Measurements from ENCODE around the gene UBR1.

The UBR1 gene

DNA sequence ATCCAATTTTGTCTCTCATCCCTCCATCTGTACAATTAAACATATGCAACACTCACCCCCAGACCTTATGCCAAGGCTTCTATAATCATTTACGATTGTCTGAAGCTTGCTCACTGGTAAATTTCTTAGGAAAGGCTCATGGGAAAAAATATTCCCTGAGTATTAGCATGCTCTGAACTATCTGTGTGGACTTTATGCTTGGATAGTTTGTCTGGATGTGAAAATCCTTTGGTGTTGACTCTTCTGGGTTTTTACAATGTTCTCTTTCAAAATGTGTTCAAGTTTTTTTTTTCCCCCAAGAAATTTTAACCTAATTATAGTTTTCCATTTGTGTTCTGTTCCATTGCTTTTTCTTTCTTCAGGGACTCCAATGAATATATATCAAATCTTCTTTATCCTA lies 165.3 kb downstream of the UBR1 start:
- no peak for TF ChIP-seq POLR2AphosphoS5 (IDR thresholded peaks at IDR 0.05; ENCODE audit: low read depth, low read length)
- TF ChIP-seq, protein P1, sequence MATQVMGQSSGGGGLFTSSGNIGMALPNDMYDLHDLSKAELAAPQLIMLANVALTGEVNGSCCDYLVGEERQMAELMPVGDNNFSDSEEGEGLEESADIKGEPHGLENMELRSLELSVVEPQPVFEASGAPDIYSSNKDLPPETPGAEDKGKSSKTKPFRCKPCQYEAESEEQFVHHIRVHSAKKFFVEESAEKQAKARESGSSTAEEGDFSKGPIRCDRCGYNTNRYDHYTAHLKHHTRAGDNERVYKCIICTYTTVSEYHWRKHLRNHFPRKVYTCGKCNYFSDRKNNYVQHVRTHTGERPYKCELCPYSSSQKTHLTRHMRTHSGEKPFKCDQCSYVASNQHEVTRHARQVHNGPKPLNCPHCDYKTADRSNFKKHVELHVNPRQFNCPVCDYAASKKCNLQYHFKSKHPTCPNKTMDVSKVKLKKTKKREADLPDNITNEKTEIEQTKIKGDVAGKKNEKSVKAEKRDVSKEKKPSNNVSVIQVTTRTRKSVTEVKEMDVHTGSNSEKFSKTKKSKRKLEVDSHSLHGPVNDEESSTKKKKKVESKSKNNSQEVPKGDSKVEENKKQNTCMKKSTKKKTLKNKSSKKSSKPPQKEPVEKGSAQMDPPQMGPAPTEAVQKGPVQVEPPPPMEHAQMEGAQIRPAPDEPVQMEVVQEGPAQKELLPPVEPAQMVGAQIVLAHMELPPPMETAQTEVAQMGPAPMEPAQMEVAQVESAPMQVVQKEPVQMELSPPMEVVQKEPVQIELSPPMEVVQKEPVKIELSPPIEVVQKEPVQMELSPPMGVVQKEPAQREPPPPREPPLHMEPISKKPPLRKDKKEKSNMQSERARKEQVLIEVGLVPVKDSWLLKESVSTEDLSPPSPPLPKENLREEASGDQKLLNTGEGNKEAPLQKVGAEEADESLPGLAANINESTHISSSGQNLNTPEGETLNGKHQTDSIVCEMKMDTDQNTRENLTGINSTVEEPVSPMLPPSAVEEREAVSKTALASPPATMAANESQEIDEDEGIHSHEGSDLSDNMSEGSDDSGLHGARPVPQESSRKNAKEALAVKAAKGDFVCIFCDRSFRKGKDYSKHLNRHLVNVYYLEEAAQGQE (IDR thresholded peaks at IDR 0.05; ENCODE audit: insufficient read depth in 1 of 2, low read depth in 2 of 2, low read length in 2 of 2), result no peak
- no peak for TF ChIP-seq TAF1 (IDR thresholded peaks at IDR 0.05; ENCODE audit: borderline replicate concordance, insufficient read depth, low read length)
- no peak for TF ChIP-seq FOXP2 (optimal IDR thresholded peaks at IDR 0.05; ENCODE audit: borderline replicate concordance, extremely low read depth, extremely low read length, insufficient read depth)
- no peak for TF ChIP-seq SIN3A (IDR thresholded peaks at IDR 0.05; ENCODE audit: borderline replicate concordance, insufficient read depth, low read length)

DNA sequence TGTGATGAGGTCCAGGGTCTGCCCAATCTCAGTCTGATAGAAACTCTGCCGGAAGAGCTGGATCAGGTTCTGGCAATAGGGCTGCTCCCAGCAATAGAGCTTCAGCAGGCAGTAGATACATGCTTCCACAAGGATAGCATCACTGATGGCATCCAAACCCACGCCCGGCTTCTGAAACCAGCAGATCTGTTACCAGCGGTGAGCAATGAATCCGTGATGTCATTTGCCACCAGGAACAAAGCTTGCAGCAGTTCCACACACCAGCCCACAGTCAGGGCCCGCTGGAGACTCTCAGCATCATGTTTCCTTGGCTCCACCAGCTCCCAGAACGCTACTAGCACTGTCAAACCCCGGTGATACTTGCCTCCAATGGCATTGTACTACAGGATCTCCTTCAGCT lies 166.0 kb downstream of the UBR1 start:
- no peak for TF ChIP-seq TAF1 (IDR thresholded peaks at IDR 0.05; ENCODE audit: borderline replicate concordance, insufficient read depth, low read length)
- TF ChIP-seq POLR2AphosphoS5 (IDR thresholded peaks at IDR 0.05; ENCODE audit: low read depth, low read length), result no peak
- TF ChIP-seq FOXP2 (optimal IDR thresholded peaks at IDR 0.05; ENCODE audit: borderline replicate concordance, extremely low read depth, extremely low read length, insufficient read depth), result no peak
- TF ChIP-seq SIN3A (IDR thresholded peaks at IDR 0.05; ENCODE audit: borderline replicate concordance, insufficient read depth, low read length), result no peak
- TF ChIP-seq, protein P1 (IDR thresholded peaks at IDR 0.05; ENCODE audit: insufficient read depth in 1 of 2, low read depth in 2 of 2, low read length in 2 of 2), result no peak

DNA sequence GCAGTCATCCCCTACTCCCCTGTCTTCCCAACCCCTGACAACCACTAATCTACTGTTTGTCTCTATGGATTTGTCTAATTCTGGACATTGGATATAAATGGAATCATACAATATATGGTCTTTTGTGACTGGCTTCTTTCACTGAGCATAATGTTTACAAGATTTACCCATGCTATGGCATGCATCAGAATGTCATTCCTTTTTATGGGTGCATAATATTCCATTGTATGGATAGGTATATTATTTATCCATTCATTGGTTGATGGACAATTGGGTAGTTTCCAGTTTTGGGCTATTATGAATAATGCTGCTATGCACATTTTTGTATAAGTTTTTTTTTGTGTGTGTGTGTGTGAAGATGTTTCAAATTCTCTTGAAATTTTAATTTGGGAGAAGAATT lies 168.7 kb downstream of the UBR1 start:
- TF ChIP-seq SIN3A (IDR thresholded peaks at IDR 0.05; ENCODE audit: borderline replicate concordance, insufficient read depth, low read length) (no peak), FOXP2 (optimal IDR thresholded peaks at IDR 0.05; ENCODE audit: borderline replicate concordance, extremely low read depth, extremely low read length, insufficient read depth) (no peak), POLR2AphosphoS5 (IDR thresholded peaks at IDR 0.05; ENCODE audit: low read depth, low read length) (no peak), TAF1 (IDR thresholded peaks at IDR 0.05; ENCODE audit: borderline replicate concordance, insufficient read depth, low read length) (no peak)
- TF ChIP-seq, protein P1 (IDR thresholded peaks at IDR 0.05; ENCODE audit: insufficient read depth in 1 of 2, low read depth in 2 of 2, low read length in 2 of 2), result no peak

DNA sequence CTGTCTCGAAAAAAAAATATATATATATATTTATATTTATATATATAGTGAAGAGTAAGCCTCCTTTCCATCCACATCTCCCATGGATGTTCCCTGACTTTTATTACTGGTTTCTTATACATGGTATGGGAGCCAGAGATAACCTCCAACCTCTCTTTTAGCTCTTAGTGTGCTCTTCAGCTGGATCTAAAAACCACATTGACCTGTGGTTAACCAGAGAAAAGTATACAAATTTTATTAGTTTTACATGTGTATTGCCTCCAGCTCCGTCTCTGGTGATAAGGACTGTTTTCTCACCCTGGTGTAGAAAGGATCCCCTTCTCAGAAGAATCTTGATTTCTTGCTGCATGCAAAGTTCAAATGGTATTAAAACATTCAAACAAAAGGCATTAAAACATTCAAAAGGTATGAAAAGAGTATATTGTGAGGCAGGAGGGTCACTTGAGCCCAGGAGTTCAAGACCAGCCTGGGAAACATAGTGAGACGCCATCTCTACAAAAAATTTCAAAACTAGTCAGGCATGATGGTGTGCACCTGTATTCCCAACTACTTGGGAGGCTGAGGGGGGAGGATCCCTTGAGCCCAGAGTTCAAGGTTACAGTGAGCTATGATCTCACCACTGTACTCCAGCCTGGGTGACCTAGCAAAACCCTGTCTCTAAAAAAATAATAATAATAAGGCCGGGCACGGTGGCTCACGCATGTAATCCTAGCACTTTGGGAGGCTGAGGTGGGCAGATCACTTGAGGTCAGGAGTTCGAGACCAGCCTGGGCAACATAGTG lies 171.8 kb downstream of the UBR1 start:
- TF ChIP-seq, protein P1 (IDR thresholded peaks at IDR 0.05; ENCODE audit: insufficient read depth in 1 of 2, low read depth in 2 of 2, low read length in 2 of 2), result no peak
- TF ChIP-seq SIN3A (IDR thresholded peaks at IDR 0.05; ENCODE audit: borderline replicate concordance, insufficient read depth, low read length) (no peak), FOXP2 (optimal IDR thresholded peaks at IDR 0.05; ENCODE audit: borderline replicate concordance, extremely low read depth, extremely low read length, insufficient read depth) (no peak), POLR2AphosphoS5 (IDR thresholded peaks at IDR 0.05; ENCODE audit: low read depth, low read length) (no peak), TAF1 (IDR thresholded peaks at IDR 0.05; ENCODE audit: borderline replicate concordance, insufficient read depth, low read length) (no peak)

Data from PFSK-1 (cell line).